C4-2B (cell line): ENCODE measurements around the gene IL32.

Experiments
- CTCF ChIP-seq: fragments of 450-650 bp; conservative IDR thresholded peaks from 2 replicates; pipeline ENCODE4 v1.5.1; 2017; ENCODE audit warnings: mild to moderate bottlenecking
- ZFX ChIP-seq: fragments of 450-650 bp; IDR thresholded peaks from 2 replicates; pipeline ENCODE4 v1.6.1; 2017

DNA sequence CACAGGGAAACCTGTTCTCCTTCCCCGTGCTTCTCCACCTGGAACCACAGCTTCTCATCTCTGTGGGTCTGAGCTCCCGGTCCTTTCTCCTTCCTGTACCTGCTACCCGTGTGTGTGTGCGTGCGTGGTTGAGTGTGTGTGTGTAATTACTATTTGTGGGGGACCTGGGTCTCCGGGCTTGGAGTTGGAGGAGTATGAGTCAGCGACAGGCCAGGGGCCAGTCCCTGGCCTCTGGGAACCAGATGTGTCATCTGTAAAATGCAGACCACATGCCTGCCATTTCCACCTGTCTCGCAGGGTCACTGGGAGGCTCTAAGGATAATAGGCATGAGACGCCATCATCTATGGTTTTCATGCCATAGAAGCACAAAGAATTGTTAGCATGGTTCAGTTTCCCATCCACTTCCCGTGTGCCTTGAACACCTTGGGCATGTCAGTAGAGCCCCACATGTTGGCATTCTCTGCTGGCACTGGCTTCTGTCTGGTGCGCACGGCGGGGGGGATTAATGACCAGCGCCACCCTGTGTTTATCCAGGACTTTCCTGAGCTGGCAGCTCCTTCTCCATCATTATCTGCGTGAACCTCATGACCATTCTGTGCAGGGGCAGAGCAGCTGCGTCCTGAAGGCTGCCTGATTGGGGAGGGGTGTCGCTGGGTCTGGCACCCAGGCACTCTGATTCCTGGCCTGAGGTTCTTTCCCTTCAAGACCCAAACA is 48.5 kb downstream of the IL32 start:
- TF ChIP-seq CTCF (no peak), ZFX (no peak)
